SK-N-SH treated with all-trans-retinoic acid at 6 μM for 48 hours (cell line): ENCODE data around the gene USP27X.

Source experiments
- ATAC-seq: fragments of 200-7000 bp; cut with Tn5 transposase; 3 replicates; pipeline ENCODE4 v1.9.1; 2020; ENCODE audit warnings: mild to moderate bottlenecking, moderate library complexity
- ARNTL ChIP-seq: fragments of 450-650 bp; formaldehyde crosslinking; IDR thresholded peaks from 2 replicates; pipeline ENCODE4 v1.5.0; 2020; ENCODE audit warnings: low read depth, mild to moderate bottlenecking, moderate library complexity, borderline replicate concordance
- BACH2 ChIP-seq: fragments of 250-450 bp; sonication (Bioruptor Pico); IDR thresholded peaks from 2 replicates; pipeline ENCODE4 v1.9.0; 2021; ENCODE audit warnings: mild to moderate bottlenecking, borderline replicate concordance
- ESRRG ChIP-seq: fragments of 250-450 bp; sonication (Bioruptor Pico); IDR thresholded peaks from 2 replicates; pipeline ENCODE4 v1.6.1; 2021; ENCODE audit warnings: mild to moderate bottlenecking
- GLIS3 ChIP-seq: fragments of 250-450 bp; sonication (Bioruptor Pico); IDR thresholded peaks from 2 replicates; pipeline ENCODE4 v1.5.0; 2020; ENCODE audit warnings: mild to moderate bottlenecking, moderate library complexity
- ISL1 ChIP-seq: fragments of 250-450 bp; sonication (Bioruptor Pico); IDR thresholded peaks from 2 replicates; pipeline ENCODE4 v2.1.2; 2022; ENCODE audit warnings: mild to moderate bottlenecking, moderate library complexity
- OSR1 ChIP-seq: fragments of 250-450 bp; sonication (Bioruptor Pico); IDR thresholded peaks from 2 replicates; pipeline ENCODE4 v1.8.0; 2022; ENCODE audit warnings: moderate library complexity, mild to moderate bottlenecking, inconsistent platforms
- PPARA ChIP-seq: fragments of 250-450 bp; sonication (Bioruptor Pico); IDR thresholded peaks from 2 replicates; pipeline ENCODE4 v1.5.0; 2020; ENCODE audit warnings: mild to moderate bottlenecking, borderline replicate concordance
- RARB ChIP-seq: fragments of 250-450 bp; sonication (Bioruptor Pico); IDR thresholded peaks from 2 replicates; pipeline ENCODE4 v1.8.0; 2021; ENCODE audit warnings: mild to moderate bottlenecking, moderate library complexity
- SNAI2 ChIP-seq: fragments of 250-450 bp; sonication (Bioruptor Pico); IDR thresholded peaks from 2 replicates; pipeline ENCODE4 v1.5.0; 2020; ENCODE audit warnings: mild to moderate bottlenecking, moderate library complexity
- TCF4 ChIP-seq: fragments of 250-450 bp; sonication (Bioruptor Pico); IDR thresholded peaks from 2 replicates; pipeline ENCODE4 v1.8.0; 2021; ENCODE audit warnings: mild to moderate bottlenecking, moderate library complexity, borderline replicate concordance
- TOX ChIP-seq: fragments of 250-450 bp; sonication (Bioruptor Pico); IDR thresholded peaks from 2 replicates; pipeline ENCODE4 v1.8.0; 2021; ENCODE audit warnings: mild to moderate bottlenecking, moderate library complexity, borderline replicate concordance
- ZC3H10 ChIP-seq: fragments of 250-450 bp; sonication (Bioruptor Pico); IDR thresholded peaks from 2 replicates; pipeline ENCODE4 v1.5.1; 2021; ENCODE audit warnings: mild to moderate bottlenecking, moderate library complexity
- ZFP3 ChIP-seq: fragments of 250-450 bp; sonication (Bioruptor Pico); IDR thresholded peaks from 2 replicates; pipeline ENCODE4 v1.5.0; 2020; ENCODE audit warnings: mild to moderate bottlenecking, moderate library complexity
- ZFP30 ChIP-seq: fragments of 450-650 bp; formaldehyde crosslinking; IDR thresholded peaks from 2 replicates; pipeline ENCODE4 v1.5.0; 2022; ENCODE audit warnings: mild to moderate bottlenecking, moderate library complexity
- ZNF565 ChIP-seq: fragments of 450-650 bp; formaldehyde crosslinking; conservative IDR thresholded peaks from 2 replicates; pipeline ENCODE4 v1.5.0; 2020; ENCODE audit warnings: low read depth, mild to moderate bottlenecking, moderate library complexity
- ZNF70 ChIP-seq: fragments of 450-650 bp; formaldehyde crosslinking; IDR thresholded peaks from 2 replicates; pipeline ENCODE4 v1.5.0; 2020; ENCODE audit warnings: mild to moderate bottlenecking, moderate library complexity
- ZNF8 ChIP-seq: fragments of 450-650 bp; formaldehyde crosslinking; IDR thresholded peaks from 2 replicates; pipeline ENCODE4 v1.5.0; 2020; ENCODE audit warnings: mild to moderate bottlenecking, moderate library complexity
- TF ChIP-seq, protein P1 (sequence below): fragments of 250-450 bp; sonication (Bioruptor Pico); IDR thresholded peaks from 2 replicates; pipeline ENCODE4 v1.5.1; 2021; ENCODE audit warnings: mild to moderate bottlenecking, moderate library complexity
- TF ChIP-seq, protein P2 (sequence below): fragments of 250-450 bp; sonication (Bioruptor Pico); IDR thresholded peaks from 2 replicates; pipeline ENCODE4 v1.5.0; 2020; ENCODE audit warnings: mild to moderate bottlenecking, moderate library complexity
- TF ChIP-seq, protein P3 (sequence below): fragments of 250-450 bp; sonication (Bioruptor Pico); IDR thresholded peaks from 2 replicates; pipeline ENCODE4 v1.5.1; 2020; ENCODE audit warnings: low read depth, mild to moderate bottlenecking, moderate library complexity
- TF ChIP-seq, protein P4 (sequence below): fragments of 250-450 bp; sonication (Bioruptor Pico); IDR thresholded peaks from 2 replicates; pipeline ENCODE4 v1.8.0; 2020; ENCODE audit warnings: mild to moderate bottlenecking, moderate library complexity, borderline replicate concordance
- TF ChIP-seq, protein P5 (sequence below): fragments of 250-450 bp; sonication (Bioruptor Pico); IDR thresholded peaks from 2 replicates; pipeline ENCODE4 v1.8.0; 2021; ENCODE audit warnings: low read depth, mild to moderate bottlenecking, moderate library complexity, borderline replicate concordance

The USP27X gene

DNA sequence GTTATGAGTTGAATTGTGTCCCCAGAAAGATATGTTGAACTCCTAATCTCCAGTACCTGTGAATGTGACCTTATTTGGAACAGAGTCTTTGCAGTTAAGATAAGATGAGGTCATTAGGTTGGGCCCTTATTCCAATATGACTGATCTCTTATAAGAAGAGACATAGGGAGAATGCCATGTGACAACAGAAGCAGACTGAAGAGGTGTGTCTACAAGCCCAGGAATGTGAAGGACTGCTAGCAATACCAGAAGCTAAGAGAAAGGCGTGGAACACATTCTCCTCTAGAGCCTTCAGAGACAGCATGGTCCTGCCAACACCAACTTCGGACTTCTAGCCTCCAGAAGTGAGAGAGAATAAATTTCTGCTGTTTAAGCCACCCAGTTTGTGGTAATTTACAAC lies 22.5 kb upstream of the USP27X start:
- ATAC-seq = no peak
- no peak for TF ChIP-seq ZC3H10 (CRISPR knock-in tag)
- TF ChIP-seq, protein P1, sequence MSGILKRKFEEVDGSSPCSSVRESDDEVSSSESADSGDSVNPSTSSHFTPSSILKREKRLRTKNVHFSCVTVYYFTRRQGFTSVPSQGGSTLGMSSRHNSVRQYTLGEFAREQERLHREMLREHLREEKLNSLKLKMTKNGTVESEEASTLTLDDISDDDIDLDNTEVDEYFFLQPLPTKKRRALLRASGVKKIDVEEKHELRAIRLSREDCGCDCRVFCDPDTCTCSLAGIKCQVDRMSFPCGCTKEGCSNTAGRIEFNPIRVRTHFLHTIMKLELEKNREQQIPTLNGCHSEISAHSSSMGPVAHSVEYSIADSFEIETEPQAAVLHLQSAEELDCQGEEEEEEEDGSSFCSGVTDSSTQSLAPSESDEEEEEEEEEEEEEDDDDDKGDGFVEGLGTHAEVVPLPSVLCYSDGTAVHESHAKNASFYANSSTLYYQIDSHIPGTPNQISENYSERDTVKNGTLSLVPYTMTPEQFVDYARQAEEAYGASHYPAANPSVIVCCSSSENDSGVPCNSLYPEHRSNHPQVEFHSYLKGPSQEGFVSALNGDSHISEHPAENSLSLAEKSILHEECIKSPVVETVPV (CRISPR knock-in tag) = no peak
- TF ChIP-seq ISL1 (CRISPR knock-in tag) = no peak
- no peak for TF ChIP-seq ZNF8 (CRISPR knock-in tag)
- no peak for TF ChIP-seq BACH2 (CRISPR knock-in tag)
- TF ChIP-seq, protein P2, sequence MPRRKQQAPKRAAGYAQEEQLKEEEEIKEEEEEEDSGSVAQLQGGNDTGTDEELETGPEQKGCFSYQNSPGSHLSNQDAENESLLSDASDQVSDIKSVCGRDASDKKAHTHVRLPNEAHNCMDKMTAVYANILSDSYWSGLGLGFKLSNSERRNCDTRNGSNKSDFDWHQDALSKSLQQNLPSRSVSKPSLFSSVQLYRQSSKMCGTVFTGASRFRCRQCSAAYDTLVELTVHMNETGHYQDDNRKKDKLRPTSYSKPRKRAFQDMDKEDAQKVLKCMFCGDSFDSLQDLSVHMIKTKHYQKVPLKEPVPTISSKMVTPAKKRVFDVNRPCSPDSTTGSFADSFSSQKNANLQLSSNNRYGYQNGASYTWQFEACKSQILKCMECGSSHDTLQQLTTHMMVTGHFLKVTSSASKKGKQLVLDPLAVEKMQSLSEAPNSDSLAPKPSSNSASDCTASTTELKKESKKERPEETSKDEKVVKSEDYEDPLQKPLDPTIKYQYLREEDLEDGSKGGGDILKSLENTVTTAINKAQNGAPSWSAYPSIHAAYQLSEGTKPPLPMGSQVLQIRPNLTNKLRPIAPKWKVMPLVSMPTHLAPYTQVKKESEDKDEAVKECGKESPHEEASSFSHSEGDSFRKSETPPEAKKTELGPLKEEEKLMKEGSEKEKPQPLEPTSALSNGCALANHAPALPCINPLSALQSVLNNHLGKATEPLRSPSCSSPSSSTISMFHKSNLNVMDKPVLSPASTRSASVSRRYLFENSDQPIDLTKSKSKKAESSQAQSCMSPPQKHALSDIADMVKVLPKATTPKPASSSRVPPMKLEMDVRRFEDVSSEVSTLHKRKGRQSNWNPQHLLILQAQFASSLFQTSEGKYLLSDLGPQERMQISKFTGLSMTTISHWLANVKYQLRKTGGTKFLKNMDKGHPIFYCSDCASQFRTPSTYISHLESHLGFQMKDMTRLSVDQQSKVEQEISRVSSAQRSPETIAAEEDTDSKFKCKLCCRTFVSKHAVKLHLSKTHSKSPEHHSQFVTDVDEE (CRISPR knock-in tag) = no peak
- TF ChIP-seq ZNF70 (CRISPR knock-in tag) = no peak
- TF ChIP-seq TCF4 = no peak
- TF ChIP-seq, protein P3, sequence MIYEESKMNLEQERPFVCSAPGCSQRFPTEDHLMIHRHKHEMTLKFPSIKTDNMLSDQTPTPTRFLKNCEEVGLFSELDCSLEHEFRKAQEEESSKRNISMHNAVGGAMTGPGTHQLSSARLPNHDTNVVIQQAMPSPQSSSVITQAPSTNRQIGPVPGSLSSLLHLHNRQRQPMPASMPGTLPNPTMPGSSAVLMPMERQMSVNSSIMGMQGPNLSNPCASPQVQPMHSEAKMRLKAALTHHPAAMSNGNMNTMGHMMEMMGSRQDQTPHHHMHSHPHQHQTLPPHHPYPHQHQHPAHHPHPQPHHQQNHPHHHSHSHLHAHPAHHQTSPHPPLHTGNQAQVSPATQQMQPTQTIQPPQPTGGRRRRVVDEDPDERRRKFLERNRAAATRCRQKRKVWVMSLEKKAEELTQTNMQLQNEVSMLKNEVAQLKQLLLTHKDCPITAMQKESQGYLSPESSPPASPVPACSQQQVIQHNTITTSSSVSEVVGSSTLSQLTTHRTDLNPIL = no peak
- no peak for TF ChIP-seq TOX (CRISPR knock-in tag)
- TF ChIP-seq ZFP3 = no peak
- TF ChIP-seq, protein P4, sequence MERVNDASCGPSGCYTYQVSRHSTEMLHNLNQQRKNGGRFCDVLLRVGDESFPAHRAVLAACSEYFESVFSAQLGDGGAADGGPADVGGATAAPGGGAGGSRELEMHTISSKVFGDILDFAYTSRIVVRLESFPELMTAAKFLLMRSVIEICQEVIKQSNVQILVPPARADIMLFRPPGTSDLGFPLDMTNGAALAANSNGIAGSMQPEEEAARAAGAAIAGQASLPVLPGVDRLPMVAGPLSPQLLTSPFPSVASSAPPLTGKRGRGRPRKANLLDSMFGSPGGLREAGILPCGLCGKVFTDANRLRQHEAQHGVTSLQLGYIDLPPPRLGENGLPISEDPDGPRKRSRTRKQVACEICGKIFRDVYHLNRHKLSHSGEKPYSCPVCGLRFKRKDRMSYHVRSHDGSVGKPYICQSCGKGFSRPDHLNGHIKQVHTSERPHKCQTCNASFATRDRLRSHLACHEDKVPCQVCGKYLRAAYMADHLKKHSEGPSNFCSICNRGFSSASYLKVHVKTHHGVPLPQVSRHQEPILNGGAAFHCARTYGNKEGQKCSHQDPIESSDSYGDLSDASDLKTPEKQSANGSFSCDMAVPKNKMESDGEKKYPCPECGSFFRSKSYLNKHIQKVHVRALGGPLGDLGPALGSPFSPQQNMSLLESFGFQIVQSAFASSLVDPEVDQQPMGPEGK (CRISPR knock-in tag) = no peak
- no peak for TF ChIP-seq ARNTL
- TF ChIP-seq, protein P5, sequence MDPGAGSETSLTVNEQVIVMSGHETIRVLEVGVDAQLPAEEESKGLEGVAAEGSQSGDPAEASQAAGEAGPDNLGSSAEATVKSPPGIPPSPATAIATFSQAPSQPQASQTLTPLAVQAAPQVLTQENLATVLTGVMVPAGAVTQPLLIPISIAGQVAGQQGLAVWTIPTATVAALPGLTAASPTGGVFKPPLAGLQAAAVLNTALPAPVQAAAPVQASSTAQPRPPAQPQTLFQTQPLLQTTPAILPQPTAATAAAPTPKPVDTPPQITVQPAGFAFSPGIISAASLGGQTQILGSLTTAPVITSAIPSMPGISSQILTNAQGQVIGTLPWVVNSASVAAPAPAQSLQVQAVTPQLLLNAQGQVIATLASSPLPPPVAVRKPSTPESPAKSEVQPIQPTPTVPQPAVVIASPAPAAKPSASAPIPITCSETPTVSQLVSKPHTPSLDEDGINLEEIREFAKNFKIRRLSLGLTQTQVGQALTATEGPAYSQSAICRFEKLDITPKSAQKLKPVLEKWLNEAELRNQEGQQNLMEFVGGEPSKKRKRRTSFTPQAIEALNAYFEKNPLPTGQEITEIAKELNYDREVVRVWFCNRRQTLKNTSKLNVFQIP (CRISPR knock-in tag) = no peak
- no peak for TF ChIP-seq ZFP30 (CRISPR knock-in tag)
- TF ChIP-seq OSR1 (CRISPR knock-in tag) = no peak
- TF ChIP-seq RARB (CRISPR knock-in tag) = no peak
- no peak for TF ChIP-seq ZNF565 (CRISPR knock-in tag)
- no peak for TF ChIP-seq PPARA (CRISPR knock-in tag)

DNA sequence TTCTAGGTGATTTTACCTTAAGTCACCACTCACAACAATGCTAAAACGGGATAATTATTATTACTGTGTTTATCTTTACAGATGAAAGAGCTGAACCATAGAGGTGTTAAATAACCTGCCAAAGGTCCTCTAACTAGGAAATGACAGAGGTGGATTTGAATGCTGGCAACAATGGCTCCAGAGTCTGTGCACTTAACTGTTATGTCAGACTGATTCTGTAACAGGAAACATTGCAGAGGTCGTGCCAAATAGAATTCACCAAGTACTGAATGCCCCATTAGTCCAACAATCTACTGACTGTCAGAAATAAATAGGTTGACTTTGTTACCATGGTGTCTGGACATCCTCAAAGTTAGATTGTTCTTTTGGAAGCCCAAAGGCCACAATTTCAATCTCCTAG lies 20.9 kb upstream of the USP27X start:
- no peak for TF ChIP-seq ZFP3
- TF ChIP-seq ESRRG = no peak
- TF ChIP-seq TCF4 = no peak
- TF ChIP-seq ZFP30 (CRISPR knock-in tag) = no peak
- TF ChIP-seq ZC3H10 (CRISPR knock-in tag) = no peak
- TF ChIP-seq RARB (CRISPR knock-in tag) = no peak
- no peak for TF ChIP-seq OSR1 (CRISPR knock-in tag)
- no peak for TF ChIP-seq ZNF70 (CRISPR knock-in tag)
- TF ChIP-seq, protein P4 (CRISPR knock-in tag) = no peak
- TF ChIP-seq BACH2 (CRISPR knock-in tag) = no peak
- TF ChIP-seq SNAI2 (CRISPR knock-in tag) = no peak
- TF ChIP-seq ISL1 (CRISPR knock-in tag) = no peak
- TF ChIP-seq ZNF8 (CRISPR knock-in tag) = no peak
- TF ChIP-seq, protein P5 (CRISPR knock-in tag) = no peak
- TF ChIP-seq GLIS3 (CRISPR knock-in tag) = no peak
- no peak for TF ChIP-seq ARNTL
- no peak for ATAC-seq
